ENCODE results near the gene ATP9B. TPM values are rescaled to one million over a fixed set of nuclear protein-coding genes. Genes with fewer than 3 reads are reported as not detected.

Gene ATP9B
- total RNA-seq, 1 donor from 2014 or later: 27.3 TPM

DNA sequence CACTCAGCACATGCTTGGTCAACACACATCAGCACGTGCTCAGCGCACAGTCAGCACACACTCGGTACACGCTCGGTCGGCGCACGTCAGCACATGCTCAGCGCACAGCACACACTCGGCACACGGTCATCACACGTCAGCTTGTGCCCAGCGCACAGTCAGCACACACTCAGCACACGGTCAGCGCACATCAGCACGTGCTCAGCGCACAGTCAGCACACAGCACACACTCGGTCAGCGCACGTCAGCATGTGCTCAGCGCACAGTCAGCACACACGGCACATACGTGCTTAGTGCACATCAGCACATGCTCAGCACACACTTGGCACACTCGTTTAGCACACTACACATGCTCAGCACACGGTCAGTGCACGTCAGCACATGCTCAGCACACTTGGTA, 276.8 kb downstream of the ATP9B start:
- no peaks in the 10 kb centered on the region for H3K9me3 Mint-ChIP-seq (ENCODE audit: unreplicated experiment)
- TF ChIP-seq, protein P1, sequence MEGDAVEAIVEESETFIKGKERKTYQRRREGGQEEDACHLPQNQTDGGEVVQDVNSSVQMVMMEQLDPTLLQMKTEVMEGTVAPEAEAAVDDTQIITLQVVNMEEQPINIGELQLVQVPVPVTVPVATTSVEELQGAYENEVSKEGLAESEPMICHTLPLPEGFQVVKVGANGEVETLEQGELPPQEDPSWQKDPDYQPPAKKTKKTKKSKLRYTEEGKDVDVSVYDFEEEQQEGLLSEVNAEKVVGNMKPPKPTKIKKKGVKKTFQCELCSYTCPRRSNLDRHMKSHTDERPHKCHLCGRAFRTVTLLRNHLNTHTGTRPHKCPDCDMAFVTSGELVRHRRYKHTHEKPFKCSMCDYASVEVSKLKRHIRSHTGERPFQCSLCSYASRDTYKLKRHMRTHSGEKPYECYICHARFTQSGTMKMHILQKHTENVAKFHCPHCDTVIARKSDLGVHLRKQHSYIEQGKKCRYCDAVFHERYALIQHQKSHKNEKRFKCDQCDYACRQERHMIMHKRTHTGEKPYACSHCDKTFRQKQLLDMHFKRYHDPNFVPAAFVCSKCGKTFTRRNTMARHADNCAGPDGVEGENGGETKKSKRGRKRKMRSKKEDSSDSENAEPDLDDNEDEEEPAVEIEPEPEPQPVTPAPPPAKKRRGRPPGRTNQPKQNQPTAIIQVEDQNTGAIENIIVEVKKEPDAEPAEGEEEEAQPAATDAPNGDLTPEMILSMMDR (IDR thresholded peaks at IDR 0.05): no peak
- no peak for DNase-seq (ENCODE audit: extremely low spot score, unreplicated experiment)
- no peak overlapping the region for H3K4me3 Mint-ChIP-seq (ENCODE audit: unreplicated experiment)
- H3K4me1 Mint-ChIP-seq (ENCODE audit: unreplicated experiment): no peaks in the 10 kb centered on the region
- H3K36me3 Mint-ChIP-seq (ENCODE audit: unreplicated experiment): peaks cover 26% of the 10 kb centered on the region
- H3K27ac Mint-ChIP-seq (ENCODE audit: unreplicated experiment): no peak overlapping the region
- H3K27me3 Mint-ChIP-seq (ENCODE audit: unreplicated experiment): no peaks in the 10 kb centered on the region

DNA sequence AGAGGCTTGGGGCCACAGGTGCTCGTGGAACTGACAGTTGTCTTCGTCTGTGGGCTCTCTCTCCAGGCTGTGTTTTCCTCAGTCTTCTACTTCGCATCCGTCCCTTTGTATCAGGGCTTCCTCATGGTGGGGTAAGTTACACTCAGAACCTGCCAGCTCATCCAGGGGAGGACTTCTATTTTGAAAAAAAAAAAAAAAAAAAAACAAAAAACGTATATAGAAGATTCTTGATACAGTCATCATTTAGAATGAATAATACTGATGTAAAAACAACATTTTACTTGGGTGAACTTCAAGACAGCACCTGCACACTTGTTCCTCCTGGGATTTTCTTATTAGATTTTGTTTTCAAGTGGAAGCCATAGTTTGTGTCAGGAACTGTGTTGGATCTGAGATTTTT, 278.9 kb downstream of the ATP9B start:
- H3K36me3 Mint-ChIP-seq (ENCODE audit: unreplicated experiment): peaks cover 28% of the 10 kb centered on the region
- DNase-seq (ENCODE audit: extremely low spot score, unreplicated experiment): no peak
- H3K9me3 Mint-ChIP-seq (ENCODE audit: unreplicated experiment): no peaks in the 10 kb centered on the region
- no peaks in the 10 kb centered on the region for H3K27me3 Mint-ChIP-seq (ENCODE audit: unreplicated experiment)
- H3K27ac Mint-ChIP-seq (ENCODE audit: unreplicated experiment): no peak overlapping the region
- no peak overlapping the region for H3K4me3 Mint-ChIP-seq (ENCODE audit: unreplicated experiment)
- TF ChIP-seq, protein P1 (IDR thresholded peaks at IDR 0.05): no peak
- no peaks in the 10 kb centered on the region for H3K4me1 Mint-ChIP-seq (ENCODE audit: unreplicated experiment)

DNA sequence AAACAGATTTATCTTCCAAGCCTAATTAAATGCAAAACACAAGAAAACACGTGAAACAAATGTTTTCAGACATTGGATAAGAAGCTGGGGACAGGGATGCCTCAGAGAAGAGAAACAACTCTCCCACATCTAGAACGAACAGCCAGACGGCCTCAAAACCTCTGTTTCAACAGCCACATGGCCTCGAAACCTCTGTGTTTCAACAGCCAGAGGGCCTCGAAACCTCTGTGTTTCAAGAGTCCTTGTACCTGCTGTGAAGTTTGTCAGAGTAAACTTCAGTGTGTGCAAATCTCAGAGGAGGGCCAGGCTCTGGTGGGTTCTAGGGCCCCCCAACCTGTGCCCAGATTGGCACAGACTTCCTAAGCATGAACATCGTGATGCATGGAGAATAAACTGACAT, 283.2 kb downstream of the ATP9B start:
- no peaks in the 10 kb centered on the region for H3K27me3 Mint-ChIP-seq (ENCODE audit: unreplicated experiment)
- H3K36me3 Mint-ChIP-seq (ENCODE audit: unreplicated experiment): peaks cover 11% of the 10 kb centered on the region
- DNase-seq (ENCODE audit: extremely low spot score, unreplicated experiment): no peak
- H3K9me3 Mint-ChIP-seq (ENCODE audit: unreplicated experiment): no peaks in the 10 kb centered on the region
- H3K4me3 Mint-ChIP-seq (ENCODE audit: unreplicated experiment): no peak overlapping the region
- no peak overlapping the region for H3K27ac Mint-ChIP-seq (ENCODE audit: unreplicated experiment)
- no peaks in the 10 kb centered on the region for H3K4me1 Mint-ChIP-seq (ENCODE audit: unreplicated experiment)
- TF ChIP-seq, protein P1 (IDR thresholded peaks at IDR 0.05): no peak

DNA sequence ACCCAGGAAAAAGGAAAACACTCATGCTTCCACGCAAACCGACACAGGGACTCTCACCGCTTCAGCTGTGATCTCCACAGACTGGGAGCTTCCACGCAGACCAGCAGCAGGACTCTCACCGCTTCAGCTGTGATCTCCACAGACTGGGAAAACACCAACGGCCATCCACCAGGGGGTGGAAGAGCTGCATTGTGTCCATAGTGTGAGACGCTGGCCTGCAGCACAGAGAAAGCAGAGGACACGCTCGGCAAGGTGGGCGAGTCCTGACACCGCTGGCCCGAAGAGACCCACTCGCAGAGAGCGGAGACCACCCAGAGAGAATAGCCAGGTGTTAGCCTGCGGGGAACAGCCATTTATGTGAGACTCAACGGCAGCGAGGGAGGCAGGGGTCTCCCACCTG, 284.1 kb downstream of the ATP9B start:
- TF ChIP-seq, protein P1 (IDR thresholded peaks at IDR 0.05): no peak
- Mint-ChIP-seq H3K9me3 (ENCODE audit: unreplicated experiment) (no peaks in the 10 kb centered on the region), H3K27ac (ENCODE audit: unreplicated experiment) (no peak overlapping the region), H3K4me1 (ENCODE audit: unreplicated experiment) (no peaks in the 10 kb centered on the region), H3K27me3 (ENCODE audit: unreplicated experiment) (no peaks in the 10 kb centered on the region), H3K36me3 (ENCODE audit: unreplicated experiment) (peaks cover 7% of the 10 kb centered on the region), H3K4me3 (ENCODE audit: unreplicated experiment) (no peak overlapping the region)
- DNase-seq (ENCODE audit: extremely low spot score, unreplicated experiment): no peak

DNA sequence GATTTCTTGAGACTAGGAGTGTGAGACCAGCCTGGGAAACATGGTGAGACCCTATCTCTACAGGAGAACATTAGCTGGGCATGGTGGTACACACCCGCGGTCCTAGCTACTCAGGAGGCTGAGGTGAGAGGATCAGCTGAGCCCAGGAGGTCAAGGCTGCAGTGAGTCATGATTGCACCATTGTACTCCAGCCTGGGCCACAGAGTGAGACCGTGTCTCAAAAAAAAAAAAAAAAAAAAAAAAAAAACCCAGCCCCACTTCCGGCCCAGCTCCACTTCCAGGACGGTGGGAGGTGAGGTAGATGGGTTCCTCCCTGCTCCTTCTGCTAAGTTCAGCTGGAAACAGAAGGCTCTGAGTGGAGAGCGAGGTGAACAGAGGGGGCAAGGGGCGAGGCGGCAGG, 285.2 kb downstream of the ATP9B start:
- Mint-ChIP-seq H3K4me1 (ENCODE audit: unreplicated experiment) (no peaks in the 10 kb centered on the region), H3K36me3 (ENCODE audit: unreplicated experiment) (peaks cover 11% of the 10 kb centered on the region), H3K27me3 (ENCODE audit: unreplicated experiment) (no peaks in the 10 kb centered on the region), H3K4me3 (ENCODE audit: unreplicated experiment) (no peak overlapping the region), H3K9me3 (ENCODE audit: unreplicated experiment) (no peaks in the 10 kb centered on the region), H3K27ac (ENCODE audit: unreplicated experiment) (no peak overlapping the region)
- TF ChIP-seq, protein P1 (IDR thresholded peaks at IDR 0.05): no peak
- DNase-seq (ENCODE audit: extremely low spot score, unreplicated experiment): no peak
